DMS53 (cell line): ENCODE results near the gene GPR85.
"Not testable (repeated sequence)": the region's sequence is repeated elsewhere in the genome, so short reads cannot be mapped to it uniquely, and the experiment has no call there.

Experiments
- DNase-seq: peaks from one replicate; lab custom pipeline; 2025; lab: John Stamatoyannopoulos, UW

GPR85 gene, protein sequence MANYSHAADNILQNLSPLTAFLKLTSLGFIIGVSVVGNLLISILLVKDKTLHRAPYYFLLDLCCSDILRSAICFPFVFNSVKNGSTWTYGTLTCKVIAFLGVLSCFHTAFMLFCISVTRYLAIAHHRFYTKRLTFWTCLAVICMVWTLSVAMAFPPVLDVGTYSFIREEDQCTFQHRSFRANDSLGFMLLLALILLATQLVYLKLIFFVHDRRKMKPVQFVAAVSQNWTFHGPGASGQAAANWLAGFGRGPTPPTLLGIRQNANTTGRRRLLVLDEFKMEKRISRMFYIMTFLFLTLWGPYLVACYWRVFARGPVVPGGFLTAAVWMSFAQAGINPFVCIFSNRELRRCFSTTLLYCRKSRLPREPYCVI

DNA sequence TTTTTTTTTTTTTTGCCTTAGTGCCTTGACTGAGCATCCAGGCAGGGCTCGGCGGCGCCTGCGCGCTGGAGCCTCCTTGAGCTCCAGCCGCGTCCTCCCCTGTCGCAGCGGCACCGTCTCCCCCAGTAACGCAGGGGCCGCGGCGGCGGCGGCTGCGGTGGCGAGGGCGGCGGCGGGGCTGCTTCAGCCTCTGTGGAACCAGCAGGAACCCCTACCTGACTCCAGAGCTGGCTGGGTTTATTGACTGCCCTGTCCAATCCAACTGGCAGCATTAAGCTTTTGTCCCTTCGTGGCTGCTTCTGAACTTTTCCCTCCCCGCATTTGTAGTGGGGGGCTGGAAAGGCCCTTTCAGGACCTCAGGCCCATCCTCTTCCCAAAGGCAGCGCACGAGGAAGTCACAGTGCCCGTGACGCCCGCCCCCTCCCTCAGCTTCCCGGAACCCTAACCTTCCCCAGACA lies at the start of gene GPR85:
Gene GPR85, minus strand, starts transcription at position 397 of the 458 bp plus-strand sequence. CDS start 2,106 bp downstream, outside the sequence.
- peak; percentile 95 for DNase-seq

DNA sequence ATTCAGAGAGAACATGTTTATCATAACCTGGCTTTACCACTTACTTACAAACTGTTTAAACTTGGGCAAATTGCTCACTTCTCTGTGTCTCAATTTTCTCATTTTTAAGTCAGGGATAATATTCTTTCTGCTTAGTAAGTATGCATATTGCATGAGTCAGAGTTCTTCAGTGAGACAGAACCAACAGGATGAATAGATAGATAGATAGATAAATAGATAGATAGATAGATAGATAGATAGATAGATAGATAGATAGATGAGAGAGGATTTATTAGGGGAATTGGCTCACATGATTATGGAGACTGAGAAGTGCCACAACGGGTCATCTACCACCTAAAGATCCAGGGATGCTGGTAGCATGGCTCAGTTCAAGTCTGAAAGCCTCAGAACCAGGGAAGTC lies 47.4 kb upstream of the GPR85 start:
- no peak for DNase-seq

DNA sequence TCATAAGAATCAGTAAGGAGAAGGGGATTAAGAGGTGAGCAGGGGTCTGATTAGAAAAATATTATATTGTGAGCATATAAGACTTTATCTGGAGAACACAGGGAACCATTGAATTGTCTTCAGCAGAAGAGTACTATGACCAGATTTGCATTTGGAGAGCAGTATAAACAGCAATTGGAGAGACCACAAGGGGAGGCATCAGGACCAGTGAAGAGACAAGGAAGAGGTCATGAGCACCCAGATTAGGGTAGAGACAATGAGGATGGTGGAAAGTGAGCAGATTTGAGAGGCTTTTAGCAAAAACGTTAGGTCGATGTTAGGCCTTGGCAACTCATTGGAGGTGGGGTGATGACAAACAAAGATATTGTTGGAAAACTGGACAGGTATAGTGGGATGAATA lies 44.7 kb upstream of the GPR85 start:
- DNase-seq: no peak

DNA sequence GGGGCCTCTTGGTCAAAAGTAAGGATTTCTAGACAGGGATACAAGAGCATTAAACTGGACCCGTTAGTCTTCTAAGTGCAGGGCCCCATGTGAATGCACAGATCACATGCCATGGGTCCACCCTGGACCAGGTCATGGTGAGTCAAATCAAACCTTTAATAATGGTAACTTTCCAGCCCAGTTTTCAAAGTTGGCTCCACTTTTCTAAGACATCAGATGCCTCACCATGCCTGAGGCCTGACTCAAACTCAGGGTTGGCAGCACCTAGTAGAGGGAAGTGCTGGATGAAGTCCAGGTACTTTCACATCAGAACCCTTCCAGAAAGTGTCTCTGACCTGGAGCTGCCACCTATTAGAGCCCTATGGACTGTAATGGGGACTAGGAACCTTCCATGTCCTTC lies 41.4 kb upstream of the GPR85 start:
- DNase-seq: no peak

DNA sequence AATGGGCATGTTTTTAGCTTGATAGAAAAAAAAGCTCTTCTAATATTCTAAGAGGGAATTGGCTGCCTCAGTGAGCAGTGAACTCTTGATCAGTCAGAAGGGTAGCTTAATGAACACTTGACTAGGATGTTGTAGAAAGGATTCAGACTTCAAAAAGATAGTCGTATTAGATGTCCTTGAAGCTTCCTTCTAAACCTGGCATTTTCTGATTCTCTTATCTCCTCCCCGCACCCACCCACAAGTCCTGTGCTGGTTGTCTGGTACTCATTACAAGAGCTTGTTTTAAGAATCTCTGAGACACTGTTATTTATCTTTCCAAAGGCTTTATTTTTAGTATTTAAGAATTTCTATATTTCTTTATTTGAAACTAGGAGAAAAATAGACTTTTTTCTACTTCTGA lies 39.1 kb upstream of the GPR85 start:
- no peak for DNase-seq

DNA sequence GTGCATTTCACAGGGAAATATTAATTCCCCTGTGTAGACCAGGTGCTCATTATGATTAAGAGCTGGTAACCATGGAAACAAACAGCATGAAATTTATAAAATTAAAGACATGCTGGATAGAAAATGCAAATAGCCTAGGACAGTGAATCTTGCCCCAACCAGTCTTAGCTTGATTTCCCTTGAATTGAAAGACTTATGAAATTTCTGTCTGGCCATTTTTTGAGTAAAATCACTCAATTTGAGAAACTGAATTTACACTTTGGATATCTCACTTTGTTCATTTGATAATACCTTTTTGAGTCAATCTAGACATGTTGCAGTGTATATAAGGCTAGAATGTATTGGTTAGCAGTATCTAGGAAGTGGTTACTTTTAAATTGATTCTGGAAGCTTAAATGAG lies 36.1 kb upstream of the GPR85 start:
- DNase-seq: peak; percentile 15

DNA sequence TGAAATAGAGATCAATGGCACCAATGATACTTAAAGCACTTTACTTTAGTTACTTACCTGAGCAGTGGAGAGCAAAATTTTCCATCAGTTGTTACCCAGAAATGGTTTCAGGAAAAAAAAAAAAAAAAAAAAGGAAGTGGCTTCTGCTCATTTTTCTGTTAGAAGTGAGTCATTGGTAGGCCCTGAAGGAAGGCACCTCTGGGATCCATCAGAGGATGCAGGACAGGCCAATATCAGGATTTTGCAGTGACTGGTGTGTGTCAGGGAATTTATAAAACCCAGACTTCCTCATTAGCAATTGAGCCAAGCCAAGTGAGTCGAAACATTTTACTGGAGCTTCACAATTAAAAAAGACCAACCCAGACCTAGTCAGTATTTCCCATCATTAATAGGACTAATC lies 34.0 kb upstream of the GPR85 start:
- DNase-seq: no peak

DNA sequence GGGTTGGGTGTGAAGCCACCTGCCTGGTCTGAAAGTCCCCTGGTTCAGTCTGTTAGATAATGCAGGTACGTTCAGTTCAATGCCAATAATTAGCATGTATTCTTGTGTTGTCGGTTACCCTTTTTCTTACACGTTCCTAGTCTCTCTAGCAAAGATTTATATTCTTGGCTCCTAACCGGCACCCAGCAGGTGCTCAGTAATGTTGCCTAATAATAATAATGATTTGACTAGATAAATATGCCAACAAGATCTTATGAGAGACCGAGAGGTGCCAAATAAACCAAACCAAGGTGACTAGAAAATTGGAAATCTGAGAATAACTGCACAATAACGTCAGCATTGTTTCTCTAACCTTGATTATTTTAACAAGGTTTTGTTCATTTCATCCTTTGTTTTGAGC lies 32.8 kb upstream of the GPR85 start:
- no peak for DNase-seq

DNA sequence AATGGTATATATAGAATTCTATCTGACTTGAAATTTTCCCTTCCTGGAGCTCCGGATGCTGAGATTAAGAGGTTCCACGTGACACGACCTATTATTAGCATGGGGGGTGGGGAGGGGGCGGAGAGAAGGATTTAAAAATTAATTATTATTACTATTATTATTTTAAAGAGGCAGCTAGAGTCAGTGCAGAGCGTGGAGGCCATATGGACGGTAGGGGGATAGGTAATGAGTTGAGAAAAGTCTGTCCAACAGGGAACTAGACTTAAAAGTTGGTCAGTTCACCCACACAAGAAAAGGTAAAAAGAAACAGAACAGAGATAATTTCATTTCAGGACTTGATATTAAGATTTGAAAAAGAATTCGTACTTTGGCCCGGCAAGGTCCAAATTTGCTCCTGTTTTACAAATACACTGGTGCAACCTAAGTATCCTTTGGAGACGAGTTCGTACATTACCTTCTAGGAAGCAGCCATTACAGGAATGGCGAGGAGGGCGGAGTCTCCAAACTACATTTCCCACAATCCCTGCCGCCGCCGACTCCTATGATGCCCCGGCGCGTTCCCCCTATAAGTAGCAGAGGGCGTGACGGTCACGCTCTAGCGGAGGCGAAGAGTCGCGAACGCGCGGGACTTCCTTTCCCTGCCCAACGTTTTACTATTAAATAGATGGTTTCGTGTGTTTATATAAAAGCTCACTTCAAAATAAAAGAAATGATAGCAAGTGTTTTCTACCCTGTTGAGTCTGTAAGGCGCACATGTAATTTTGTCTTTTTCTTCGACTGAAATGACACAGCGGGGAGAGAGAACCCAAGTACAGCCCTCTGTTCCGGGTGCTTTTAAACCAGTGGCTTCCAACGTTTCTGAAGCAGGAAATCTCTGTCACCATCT lies 31.7 kb upstream of the GPR85 start, which contains the start of gene SMIM30:
Gene SMIM30, minus strand, starts transcription at position 481 of the 886 bp plus-strand sequence. CDS start 976 bp downstream, outside the sequence.
- peak; percentile 97 for DNase-seq

DNA sequence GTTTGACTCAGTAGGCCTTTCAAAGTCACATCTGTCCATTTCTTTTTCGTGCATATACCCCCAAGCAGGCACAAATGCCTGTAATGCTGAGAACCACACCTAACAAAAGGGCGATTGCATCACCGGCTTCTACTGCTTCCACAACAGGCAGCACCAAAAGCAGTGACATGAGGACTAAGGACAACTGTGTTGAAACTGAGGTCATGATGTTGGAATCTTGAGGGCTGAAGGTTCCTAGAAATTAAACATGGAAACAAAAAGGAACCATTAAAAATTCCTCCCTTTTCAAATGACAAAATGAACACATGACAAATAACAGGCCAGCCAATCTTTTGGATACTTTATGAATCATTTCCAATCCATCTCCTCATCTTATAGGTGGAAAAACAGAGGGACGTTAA lies 30.7 kb upstream of the GPR85 start:
- DNase-seq: not testable (repeated sequence)

DNA sequence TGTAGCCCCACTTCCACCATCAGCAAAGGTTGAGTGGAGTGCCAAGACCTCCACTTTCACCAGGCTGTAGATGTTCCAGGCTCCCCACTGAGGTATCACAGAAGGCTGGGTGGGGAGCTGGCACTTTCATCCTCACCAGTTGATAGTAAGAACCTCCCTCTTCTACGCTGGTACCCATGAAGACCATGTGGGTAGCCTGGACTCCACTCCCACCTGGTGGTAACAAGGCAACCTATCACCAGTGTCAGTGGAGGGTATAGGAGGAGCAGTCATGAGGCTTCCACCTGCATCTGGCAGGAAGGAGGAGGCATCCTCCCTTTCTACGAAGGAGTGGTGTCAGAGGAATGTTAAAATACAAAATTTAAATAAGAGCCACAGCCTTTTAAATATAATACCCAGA lies 27.3 kb upstream of the GPR85 start:
- DNase-seq: peak; percentile 71

DNA sequence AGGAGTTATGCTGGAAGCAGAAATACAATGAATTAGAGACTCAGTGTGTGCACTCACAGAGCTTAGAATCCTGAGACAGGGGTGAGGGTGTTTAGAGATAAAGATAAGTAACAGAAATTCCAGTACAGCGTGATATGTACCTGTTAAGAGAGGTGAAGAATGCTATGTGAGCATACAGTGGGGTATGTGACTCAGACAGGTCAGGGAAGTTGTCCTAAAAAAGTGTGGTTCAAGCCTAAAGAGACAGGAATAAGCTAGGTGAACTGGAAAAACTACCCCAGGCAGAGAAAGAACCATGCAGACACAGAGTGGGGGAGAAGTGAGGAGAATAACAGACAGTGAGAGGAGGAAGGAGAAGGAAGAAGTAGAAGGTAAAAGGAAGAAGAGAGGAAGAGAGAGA lies 23.1 kb upstream of the GPR85 start:
- DNase-seq: no peak

DNA sequence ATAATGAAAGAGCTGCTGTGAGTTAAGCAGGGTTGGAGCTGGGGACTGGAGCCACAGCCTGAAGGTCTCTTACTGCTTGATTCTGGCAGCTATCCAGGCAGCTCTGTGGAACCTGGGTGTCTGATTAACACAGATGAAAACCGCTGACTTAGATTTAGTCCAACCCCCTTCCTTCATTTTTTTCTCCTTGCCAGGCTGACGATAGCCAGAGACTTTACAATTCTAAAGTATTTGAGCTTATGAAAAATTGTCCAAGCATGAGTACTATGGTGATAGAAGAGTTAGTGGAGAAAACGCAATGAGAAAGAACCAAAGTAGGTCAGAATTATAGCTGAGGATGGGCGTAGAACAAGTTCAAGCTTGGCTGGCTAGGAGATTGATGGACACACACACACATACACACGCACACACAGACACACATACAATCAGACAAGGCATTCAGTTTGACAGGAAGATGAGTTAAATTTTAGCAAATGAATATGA lies 13.5 kb upstream of the GPR85 start:
- DNase-seq: peak; percentile 38

DNA sequence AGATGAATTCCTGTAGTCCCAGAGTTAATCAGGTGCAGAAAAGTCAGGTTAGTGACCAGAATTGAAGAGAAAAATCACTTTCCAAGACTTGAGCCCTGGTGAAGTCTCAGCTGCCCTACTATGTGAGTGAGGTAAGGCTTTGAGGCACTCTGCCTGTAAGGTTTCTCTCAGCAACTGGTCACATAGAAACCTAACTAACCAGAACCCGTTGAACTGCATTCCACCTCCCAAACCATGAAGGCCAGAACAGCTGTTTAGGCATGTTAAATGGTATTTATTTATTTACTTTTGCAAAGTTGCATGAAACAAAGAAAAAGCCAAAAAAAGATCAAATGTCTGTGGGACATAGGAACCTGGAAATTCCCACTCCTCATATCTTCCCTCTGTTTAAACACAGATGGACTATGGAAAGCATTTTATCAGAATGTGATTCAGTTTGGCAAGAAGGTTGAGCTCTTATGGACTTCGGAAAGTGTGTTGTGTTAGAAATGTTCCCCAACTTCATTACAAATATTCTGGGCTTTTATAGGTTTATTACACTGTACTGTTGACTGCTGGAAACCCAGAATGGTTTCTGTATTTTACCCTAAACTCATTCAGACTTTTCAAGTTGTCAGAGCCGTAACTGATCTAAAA lies 12.8 kb upstream of the GPR85 start:
- peak; percentile 68 for DNase-seq

DNA sequence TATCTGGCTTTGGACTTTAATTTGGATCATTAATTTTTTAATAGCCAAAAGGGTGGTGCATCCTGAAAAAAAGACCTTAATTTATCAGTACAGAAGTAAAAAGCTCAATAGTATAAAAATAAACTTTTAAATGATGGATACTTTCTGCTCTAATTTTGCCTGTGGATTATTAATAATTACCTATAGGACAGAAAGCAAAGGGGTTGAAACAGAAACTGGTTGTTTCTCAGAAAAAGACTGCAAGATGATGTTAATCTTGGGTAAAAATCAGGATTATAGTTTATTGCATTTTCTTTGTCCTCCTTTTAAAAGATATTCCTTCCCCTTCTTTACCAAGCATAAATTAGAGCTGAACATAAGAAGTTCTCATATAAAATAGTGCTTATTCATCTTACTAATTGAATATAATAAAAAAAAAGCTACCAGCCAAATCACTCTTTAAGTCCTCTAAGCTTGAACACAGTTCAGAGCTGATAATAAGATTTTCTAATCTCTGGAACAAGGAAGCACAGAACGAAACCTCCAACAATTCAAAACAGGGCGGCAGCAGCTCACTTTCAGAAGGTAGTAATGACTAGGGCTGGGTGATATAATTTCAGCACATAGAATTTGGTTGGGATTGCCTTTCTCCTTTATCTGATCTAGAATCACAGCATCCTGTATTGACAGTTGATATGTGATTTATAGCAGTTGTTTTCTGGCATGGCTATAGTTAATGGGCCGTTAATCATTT lies 8.1 kb upstream of the GPR85 start:
- no peak for DNase-seq

DNA sequence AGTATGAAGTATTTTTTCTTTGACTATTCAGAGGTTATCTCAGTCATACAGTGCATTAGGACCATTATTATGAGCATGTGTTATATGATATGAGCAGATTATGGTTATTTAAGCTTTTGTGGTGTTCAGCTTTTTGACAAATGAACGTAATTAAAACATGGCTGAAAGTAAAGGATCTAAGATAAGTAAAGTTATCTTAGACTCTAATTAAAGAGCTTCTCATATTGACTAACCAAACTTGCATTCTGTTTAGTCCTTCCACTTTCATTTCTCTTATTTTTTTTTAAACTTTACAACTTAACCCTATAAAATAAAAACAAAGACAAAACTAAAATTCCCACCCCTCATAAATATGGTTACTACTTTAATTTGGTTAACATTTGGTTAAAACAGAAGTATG lies 6.9 kb upstream of the GPR85 start:
- no peak for DNase-seq

DNA sequence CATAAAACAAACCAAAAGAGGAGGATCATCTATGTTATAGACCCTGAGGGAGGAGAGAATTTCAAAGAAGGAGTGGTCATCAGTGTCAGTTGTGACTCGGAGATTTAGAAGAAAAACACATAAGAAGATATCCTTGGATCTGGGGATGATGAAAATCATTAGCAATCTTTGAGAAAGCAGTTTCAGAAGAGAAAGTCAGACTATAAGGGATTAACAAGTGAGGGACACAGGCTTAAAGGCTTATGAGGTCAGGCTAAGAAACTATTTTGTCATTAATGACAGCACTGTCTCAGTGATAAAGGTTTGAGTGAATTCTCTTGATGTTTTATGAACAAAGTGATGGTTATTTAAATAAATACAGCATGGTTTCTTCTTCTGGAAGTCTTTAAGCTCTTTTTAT lies 6.1 kb upstream of the GPR85 start:
- no peak for DNase-seq

DNA sequence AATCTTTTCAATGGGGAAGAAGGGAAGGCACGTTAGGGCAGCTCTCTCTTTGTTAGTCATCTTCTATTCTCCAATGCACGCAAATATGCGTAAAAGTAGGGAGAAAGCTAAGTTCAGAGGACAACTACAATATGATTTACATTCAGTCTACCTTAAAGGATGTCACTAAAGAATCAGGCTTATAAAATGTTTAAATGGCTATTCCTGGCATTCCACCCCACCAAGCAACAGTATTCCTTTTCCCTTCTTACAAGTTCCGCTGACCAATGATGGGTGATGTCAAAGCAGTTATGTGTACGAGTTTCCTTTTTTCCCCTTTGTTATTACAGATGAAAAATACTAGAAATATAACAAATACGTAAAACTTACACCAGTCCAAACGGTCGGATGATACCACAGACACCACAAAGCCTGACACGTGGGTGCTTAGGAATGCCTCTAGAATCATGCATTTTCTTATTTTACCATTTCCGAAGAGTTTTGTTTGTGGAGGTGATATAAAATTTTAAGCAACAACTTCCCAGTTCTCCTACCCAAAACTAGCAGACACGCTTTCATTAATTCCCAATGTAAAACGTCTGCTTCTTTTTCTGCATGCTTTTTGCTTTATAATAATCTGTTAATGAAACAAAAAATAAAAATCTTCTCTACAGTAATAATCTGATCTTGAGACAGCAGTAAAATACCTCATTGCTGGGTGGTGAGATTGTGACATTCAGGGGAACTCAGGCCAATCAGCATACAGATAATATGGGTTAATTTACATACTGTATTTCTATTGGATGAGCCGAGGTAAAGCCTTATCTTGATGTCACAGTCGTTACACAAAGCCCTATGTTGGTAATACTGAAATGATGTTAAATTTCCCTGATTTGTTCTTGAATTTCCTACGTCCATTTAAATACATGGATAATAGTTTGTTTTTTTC lies 708 bp upstream of the GPR85 start:
- DNase-seq: peak; percentile 94

DNA sequence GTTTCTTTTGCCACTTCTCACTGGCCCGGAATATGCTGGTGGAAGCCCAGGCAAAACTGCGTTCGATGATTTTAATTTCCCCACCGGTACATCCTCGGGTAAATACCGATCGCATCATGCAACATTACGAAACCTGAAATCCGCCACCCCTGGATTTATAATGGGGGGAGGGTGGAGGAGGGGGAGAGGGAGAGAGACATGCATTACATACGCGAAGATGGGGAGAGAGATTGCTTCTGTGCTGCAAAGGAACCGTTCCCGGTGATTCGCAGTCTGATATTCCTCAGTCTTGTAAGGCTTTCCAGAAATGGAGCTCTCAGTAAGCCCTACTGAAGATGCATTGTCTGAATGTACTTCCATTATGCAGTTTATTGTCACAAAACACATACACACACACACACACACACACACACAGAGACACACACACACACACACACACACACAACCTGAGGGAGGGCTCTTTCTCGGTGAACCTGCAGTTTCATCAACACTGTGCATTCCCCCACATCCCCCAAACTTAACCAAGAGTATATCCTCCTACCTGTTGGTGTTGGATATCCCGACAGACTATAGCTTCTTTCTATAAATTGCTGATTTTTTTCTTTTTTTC lies 741 bp downstream of the GPR85 start:
- peak; percentile 79 for DNase-seq
